PC-3 (cell line): ENCODE data around the gene NAALADL1. TPM values are rescaled to one million over a fixed set of nuclear protein-coding genes. Genes with fewer than 3 reads are reported as not detected.

Source experiments
- ATAC-seq: fragments of 200-7000 bp; cut with Tn5 transposase; 2 replicates; pipeline ENCODE4 v1.9.1; 2020; ENCODE audit warnings: mild to moderate bottlenecking, moderate library complexity
- Bru-seq: library from RNA; stranded (reverse); fragments of 400-500 nt; gene quantifications from one replicate; lab custom pipeline; 2021; lab: Mats Ljungman, UMichigan
- BruChase-seq, 2 experiments: library from RNA; stranded (reverse); fragments of 400-500 nt; gene quantifications; one replicate each; lab custom pipeline; 2021; lab: Mats Ljungman, UMichigan
- BruUV-seq: library from RNA; stranded (reverse); fragments of 400-500 nt; replicated peaks from 2 replicates; lab custom pipeline; 2021; lab: Mats Ljungman, UMichigan
- CTCF ChIA-PET: fragments of 300-600 bp; sonication (Branson Sonifier 250); formaldehyde crosslinking; loops from one replicate; lab custom pipeline; 2022; ENCODE audit warnings: antibody characterized with exemption; lab: Charles Lee
- POLR2A ChIA-PET: fragments of 300-600 bp; sonication (Branson Sonifier 250); formaldehyde crosslinking; loops from one replicate; lab custom pipeline; 2022; ENCODE audit warnings: antibody characterized with exemption; ENCODE audit not compliant: unreplicated experiment; lab: Charles Lee
- DNase-seq: peaks from one replicate; pipeline ENCODE4 v3.0.0-alpha.2; 2015
- H2AFZ ChIP-seq: fragments of 300-600 bp; sonication (generic); 2 replicates; pipeline ENCODE4 v1.6.0; 2016; ENCODE audit warnings: antibody characterized with exemption, low read length
- H3F3A ChIP-seq: fragments of 300-600 bp; sonication (generic); one replicate; pipeline ENCODE4 v1.6.0; 2017; ENCODE audit warnings: antibody characterized with exemption, low read length, control low read depth, mild to moderate bottlenecking; ENCODE audit not compliant: unreplicated experiment
- H3K27ac ChIP-seq: fragments of 300-600 bp; sonication (generic); 2 replicates; pipeline ENCODE4 v1.5.1; 2016; ENCODE audit warnings: mild to moderate bottlenecking, low read length
- H3K27me3 ChIP-seq: fragments of 300-600 bp; sonication (generic); 2 replicates; pipeline ENCODE4 v1.6.1; 2016; ENCODE audit warnings: low read length, mixed read lengths
- H3K36me3 ChIP-seq: fragments of 300-600 bp; sonication (generic); 2 replicates; pipeline ENCODE4 v1.6.1; 2016; ENCODE audit warnings: low read depth, mixed run types, low read length, mixed read lengths
- H3K4me1 ChIP-seq: fragments of 300-600 bp; sonication (generic); 2 replicates; pipeline ENCODE4 v1.5.1; 2016; ENCODE audit warnings: low read length; ENCODE audit not compliant: insufficient read depth
- H3K4me2 ChIP-seq: fragments of 300-600 bp; sonication (generic); 2 replicates; pipeline ENCODE4 v1.6.0; 2016; ENCODE audit warnings: low read length
- H3K4me3 ChIP-seq: fragments of 300-600 bp; sonication (generic); 2 replicates; pipeline ENCODE4 v1.5.1; 2016; ENCODE audit warnings: mild to moderate bottlenecking, low read length, mixed read lengths
- H3K79me2 ChIP-seq: fragments of 300-600 bp; sonication (generic); 2 replicates; pipeline ENCODE4 v1.6.1; 2017; ENCODE audit warnings: low read length, mixed read lengths
- H3K9ac ChIP-seq: fragments of 300-600 bp; sonication (generic); 2 replicates; pipeline ENCODE4 v1.6.0; 2016; ENCODE audit warnings: mild to moderate bottlenecking, low read length
- H3K9me2 ChIP-seq: fragments of 300-600 bp; sonication (generic); replicated peaks from 2 replicates; pipeline ENCODE4 v1.6.1; 2016; ENCODE audit warnings: mixed run types, low read length, mixed read lengths
- H3K9me3 ChIP-seq: fragments of 300-600 bp; sonication (generic); 2 replicates; pipeline ENCODE4 v1.6.1; 2016; ENCODE audit warnings: low read length, mixed read lengths
- H4K20me1 ChIP-seq: fragments of 300-600 bp; sonication (generic); 2 replicates; pipeline ENCODE4 v1.6.1; 2016; ENCODE audit warnings: low read length, mixed read lengths
- EZH2 ChIP-seq: fragments of 300-600 bp; sonication (generic); IDR thresholded peaks from one replicate; pipeline ENCODE4 v1.6.1; 2017; ENCODE audit warnings: antibody characterized with exemption, mild to moderate bottlenecking, low read length; ENCODE audit not compliant: unreplicated experiment
- EZH2phosphoT487 ChIP-seq: fragments of 300-600 bp; sonication (generic); IDR thresholded peaks from 2 replicates; pipeline ENCODE4 v1.6.1; 2018; ENCODE audit warnings: mild to moderate bottlenecking, antibody characterized with exemption, low read length, borderline replicate concordance
- intact Hi-C: fragments of 100-400 bp; cut with micrococcal nuclease; formaldehyde crosslinking; loops from 2 replicates; pipeline ENCODE4 v1.9.0; 2023
- long read RNA-seq: library from polyadenylated mRNA; unstranded; transcript quantifications from one replicate; pipeline ENCODE4 v2.0.0, GENCODE V29; 2021; ENCODE audit not compliant: unreplicated experiment
- total RNA-seq: library from RNA; depleted of rRNA; stranded (reverse); fragments of >200 nt; gene quantifications from 2 replicates; pipeline ENCODE4 v1.2.3, GENCODE V29; 2014; rRNA removed
- TF ChIP-seq, protein P1 (sequence below): fragments of 300-600 bp; sonication (generic); conservative IDR thresholded peaks from 2 replicates; pipeline ENCODE4 v1.5.1; 2017; ENCODE audit warnings: antibody characterized with exemption, low read depth, mild to moderate bottlenecking, low read length

NAALADL1 gene, protein sequence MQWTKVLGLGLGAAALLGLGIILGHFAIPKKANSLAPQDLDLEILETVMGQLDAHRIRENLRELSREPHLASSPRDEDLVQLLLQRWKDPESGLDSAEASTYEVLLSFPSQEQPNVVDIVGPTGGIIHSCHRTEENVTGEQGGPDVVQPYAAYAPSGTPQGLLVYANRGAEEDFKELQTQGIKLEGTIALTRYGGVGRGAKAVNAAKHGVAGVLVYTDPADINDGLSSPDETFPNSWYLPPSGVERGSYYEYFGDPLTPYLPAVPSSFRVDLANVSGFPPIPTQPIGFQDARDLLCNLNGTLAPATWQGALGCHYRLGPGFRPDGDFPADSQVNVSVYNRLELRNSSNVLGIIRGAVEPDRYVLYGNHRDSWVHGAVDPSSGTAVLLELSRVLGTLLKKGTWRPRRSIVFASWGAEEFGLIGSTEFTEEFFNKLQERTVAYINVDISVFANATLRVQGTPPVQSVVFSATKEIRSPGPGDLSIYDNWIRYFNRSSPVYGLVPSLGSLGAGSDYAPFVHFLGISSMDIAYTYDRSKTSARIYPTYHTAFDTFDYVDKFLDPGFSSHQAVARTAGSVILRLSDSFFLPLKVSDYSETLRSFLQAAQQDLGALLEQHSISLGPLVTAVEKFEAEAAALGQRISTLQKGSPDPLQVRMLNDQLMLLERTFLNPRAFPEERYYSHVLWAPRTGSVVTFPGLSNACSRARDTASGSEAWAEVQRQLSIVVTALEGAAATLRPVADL
- total RNA-seq (0.47 TPM in 1 of 2 replicates, not detected in the other), Bru-seq, nascent RNA (percentile 6 among the genes with signal in this experiment), BruChase-seq, experiment 1, labeled RNA remaining after a 6-hour chase (percentile 9 among the genes with signal in this experiment), BruChase-seq, experiment 2, labeled RNA remaining after a 2-hour chase (percentile 8 among the genes with signal in this experiment)
- long read RNA-seq, partial matches to known transcripts = 0 of 1 reads
- long read RNA-seq, other reads (novel, unspliced or antisense) = 1 of 1 reads

- H3K9me3 ChIP-seq = no peaks in the 10 kb centered on the region
- POLR2A ChIA-PET = no interaction called here
- no peak within 1 kb of the TSS for H3K9ac ChIP-seq
- H3K36me3 ChIP-seq = no peaks in the 10 kb centered on the region
- H2AFZ ChIP-seq = no peak within 1 kb of the TSS
- H4K20me1 ChIP-seq = no peaks in the 10 kb centered on the region
- H3K27me3 ChIP-seq = no peaks in the 10 kb centered on the region
- no TSS peak for BruUV-seq
- no peak within 1 kb of the TSS for H3K4me3 ChIP-seq
- CTCF ChIA-PET = no interaction called here
- H3K27ac ChIP-seq = no peak within 1 kb of the TSS
- no peak within 1 kb of the TSS for H3K4me2 ChIP-seq
- H3F3A ChIP-seq = no peaks in the 10 kb centered on the region
- intact Hi-C loops = no loop called here
- H3K9me2 ChIP-seq = no peaks in the 10 kb centered on the region
- DNase-seq (no peak), ATAC-seq (no peak)
- TF ChIP-seq, protein P1, sequence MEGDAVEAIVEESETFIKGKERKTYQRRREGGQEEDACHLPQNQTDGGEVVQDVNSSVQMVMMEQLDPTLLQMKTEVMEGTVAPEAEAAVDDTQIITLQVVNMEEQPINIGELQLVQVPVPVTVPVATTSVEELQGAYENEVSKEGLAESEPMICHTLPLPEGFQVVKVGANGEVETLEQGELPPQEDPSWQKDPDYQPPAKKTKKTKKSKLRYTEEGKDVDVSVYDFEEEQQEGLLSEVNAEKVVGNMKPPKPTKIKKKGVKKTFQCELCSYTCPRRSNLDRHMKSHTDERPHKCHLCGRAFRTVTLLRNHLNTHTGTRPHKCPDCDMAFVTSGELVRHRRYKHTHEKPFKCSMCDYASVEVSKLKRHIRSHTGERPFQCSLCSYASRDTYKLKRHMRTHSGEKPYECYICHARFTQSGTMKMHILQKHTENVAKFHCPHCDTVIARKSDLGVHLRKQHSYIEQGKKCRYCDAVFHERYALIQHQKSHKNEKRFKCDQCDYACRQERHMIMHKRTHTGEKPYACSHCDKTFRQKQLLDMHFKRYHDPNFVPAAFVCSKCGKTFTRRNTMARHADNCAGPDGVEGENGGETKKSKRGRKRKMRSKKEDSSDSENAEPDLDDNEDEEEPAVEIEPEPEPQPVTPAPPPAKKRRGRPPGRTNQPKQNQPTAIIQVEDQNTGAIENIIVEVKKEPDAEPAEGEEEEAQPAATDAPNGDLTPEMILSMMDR = no peak
- no peak for TF ChIP-seq EZH2
- TF ChIP-seq EZH2phosphoT487 = no peak
- no peaks in the 10 kb centered on the region for H3K4me1 ChIP-seq
- H3K79me2 ChIP-seq = no peaks in the 10 kb centered on the region
Measured at GRCh38 chr11:65058419-65059054, at the start of gene NAALADL1. Gene NAALADL1, minus strand, starts transcription at chr11:65058553. Its CDS starts 32 bp downstream, at chr11:65058521.

- Histone ChIP-seq H2AFZ (no peak overlapping the region), H3K9me3 (no peaks in the 10 kb centered on the region), H3K4me1 (peaks cover 3% of the 10 kb centered on the region), H3K4me3 (no peak overlapping the region), H3K9ac (no peak overlapping the region), H4K20me1 (no peaks in the 10 kb centered on the region), H3K27me3 (no peaks in the 10 kb centered on the region), H3K27ac (no peak overlapping the region), H3K36me3 (no peaks in the 10 kb centered on the region), H3K9me2 (no peaks in the 10 kb centered on the region), H3K79me2 (peaks cover 25% of the 10 kb centered on the region), H3F3A (no peaks in the 10 kb centered on the region), H3K4me2 (no peak overlapping the region)
- POLR2A ChIA-PET = no interaction called here
- TF ChIP-seq EZH2 = no peak
- TF ChIP-seq, protein P1 = no peak
- no peak for TF ChIP-seq EZH2phosphoT487
- DNase-seq (no peak), ATAC-seq (no peak)
- intact Hi-C loops = no loop called here
- CTCF ChIA-PET = no interaction called here
- no TSS peak for BruUV-seq
Measured at GRCh38 chr11:65107751-65108468, 49.6 kb upstream of the NAALADL1 start.
